Natural killer cell treated with Interleukin-12 subunit alpha and Interleukin-12 subunit beta and Interleukin-15 and Interleukin-18, amount 100 ng/mL, for 72 hours (primary cell): ENCODE results near the gene SRSF6. TPM values are rescaled to one million over a fixed set of nuclear protein-coding genes. Genes with fewer than 3 reads are reported as not detected.
"Not testable (repeated sequence)": the region's sequence is repeated elsewhere in the genome, so short reads cannot be mapped to it uniquely, and the experiment has no call there.

ENCODE experiments used
- ATAC-seq, 2 donors: fragments of 150-1000 bp; cut with Tn5 transposase in 1 of 2; sonication (Bioruptor Pico), chemical (Tn5 transposase) in 1 of 2; 2 replicates each; pipeline ENCODE4 v1.10.0; 2021
- DNase-seq: peaks from one replicate; pipeline ENCODE4 v3.0.0; 2022; ENCODE audit warnings: low spot score
- H3K27ac Mint-ChIP-seq, 2 donors: 1 replicate in 1 of 2; 2 replicates in 1 of 2; pipeline ENCODE4 v1.8.0; 2022; ENCODE audit warnings: mixed read lengths in 2 of 2, mild to moderate bottlenecking in 1 of 2, moderate library complexity in 1 of 2
- H3K27me3 Mint-ChIP-seq, 2 donors: 1 replicate in 1 of 2; 2 replicates in 1 of 2; pipeline ENCODE4 v1.8.0; 2022; ENCODE audit warnings: mixed read lengths in 2 of 2
- H3K36me3 Mint-ChIP-seq: one replicate; pipeline ENCODE4 v1.8.0; 2022; ENCODE audit warnings: mixed read lengths
- H3K4me1 Mint-ChIP-seq, 2 donors: 1 replicate in 1 of 2; 2 replicates in 1 of 2; pipeline ENCODE4 v1.8.0; 2022; ENCODE audit warnings: low read depth in 2 of 2, mixed read lengths in 2 of 2, mild to moderate bottlenecking in 1 of 2
- H3K4me3 Mint-ChIP-seq: one replicate; pipeline ENCODE4 v1.8.0; 2022; ENCODE audit warnings: mixed read lengths
- H3K9me3 Mint-ChIP-seq: 2 replicates; pipeline ENCODE4 v1.8.0; 2022; ENCODE audit warnings: mixed read lengths
- total RNA-seq, 2 donors: library from RNA; stranded (reverse); gene quantifications; one replicate each; pipeline ENCODE4 v1.2.3, GENCODE V29; 2022

Gene SRSF6
- total RNA-seq, 2 donors from 2014 or later = 153 to 164 TPM

- DNase-seq = no peak
- H3K9me3 Mint-ChIP-seq = no peaks in the 10 kb centered on the region
Measured at GRCh38 chr20:43477193-43477592, 19.5 kb downstream of the SRSF6 start.

DNA sequence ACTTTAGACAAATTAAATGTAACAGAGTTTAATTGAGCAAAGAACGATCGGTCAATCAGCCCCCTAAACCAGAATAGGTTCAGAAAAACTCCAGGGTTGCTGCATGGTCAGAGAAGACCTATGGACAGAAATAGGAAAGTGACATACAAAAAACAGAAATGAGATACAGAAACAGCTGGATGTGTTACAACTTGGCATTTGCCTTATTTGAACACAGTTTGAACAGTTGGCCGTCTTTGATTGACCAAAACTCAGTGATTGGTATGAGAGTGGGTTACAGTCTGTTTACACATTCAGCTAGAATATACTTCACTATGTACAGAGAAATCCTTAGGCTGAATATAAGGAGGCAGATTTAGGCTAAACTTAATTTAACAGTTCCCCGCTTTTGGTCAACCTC lies 19.9 kb downstream of the SRSF6 start:
- no peak overlapping the region for H3K27ac Mint-ChIP-seq
- DNase-seq (no peak), ATAC-seq (no peak)
- H3K4me1 Mint-ChIP-seq = no peaks in the 10 kb centered on the region
- no peaks in the 10 kb centered on the region for H3K27me3 Mint-ChIP-seq
- no peaks in the 10 kb centered on the region for H3K36me3 Mint-ChIP-seq
- H3K4me3 Mint-ChIP-seq = no peak overlapping the region
- H3K9me3 Mint-ChIP-seq = no peaks in the 10 kb centered on the region

More at GRCh38 chr20:43477193-43477592, 19.5 kb downstream of the SRSF6 start:
- no peak for ATAC-seq
- Mint-ChIP-seq H3K36me3 (no peaks in the 10 kb centered on the region), H3K27ac (no peak overlapping the region), H3K4me1 (no peaks in the 10 kb centered on the region), H3K4me3 (no peak overlapping the region), H3K27me3 (no peaks in the 10 kb centered on the region)

DNA sequence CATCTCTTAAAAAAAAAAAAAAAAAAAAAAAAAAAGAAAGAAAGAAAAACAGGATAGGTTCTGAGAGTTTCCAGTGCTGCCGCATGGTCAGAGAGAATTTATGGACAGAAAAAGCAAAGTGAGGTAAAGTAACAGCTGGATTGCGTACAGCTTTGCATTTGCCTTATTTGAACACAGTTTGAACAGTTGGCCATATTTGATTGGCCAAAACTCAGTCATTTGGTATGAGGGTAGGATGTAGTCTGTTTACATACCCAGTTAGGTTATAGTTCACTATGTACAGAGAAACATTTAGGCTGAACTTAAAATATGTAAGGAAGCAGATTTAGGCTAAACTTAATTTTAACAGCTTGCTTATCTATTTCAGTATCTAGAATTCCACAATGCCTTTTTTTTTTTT lies 32.3 kb downstream of the SRSF6 start:
- ATAC-seq (no peak), DNase-seq (no peak)
- peaks cover 0 to 9% of the 10 kb centered on the region in 2 donors for H3K27me3 Mint-ChIP-seq
- no peaks in the 10 kb centered on the region for H3K36me3 Mint-ChIP-seq
- H3K9me3 Mint-ChIP-seq = no peaks in the 10 kb centered on the region
- H3K4me3 Mint-ChIP-seq = no peak overlapping the region
- H3K4me1 Mint-ChIP-seq = no peaks in the 10 kb centered on the region
- no peak overlapping the region for H3K27ac Mint-ChIP-seq

GRCh38 chr20:43492101-43492500 lies 34.4 kb downstream of the SRSF6 start:
- Mint-ChIP-seq H3K27me3 (peaks cover 0 to 9% of the 10 kb centered on the region in 2 donors), H3K9me3 (no peaks in the 10 kb centered on the region), H3K27ac (no peak overlapping the region), H3K36me3 (no peaks in the 10 kb centered on the region), H3K4me1 (no peaks in the 10 kb centered on the region), H3K4me3 (no peak overlapping the region)
- ATAC-seq (no peak), DNase-seq (no peak)

DNA sequence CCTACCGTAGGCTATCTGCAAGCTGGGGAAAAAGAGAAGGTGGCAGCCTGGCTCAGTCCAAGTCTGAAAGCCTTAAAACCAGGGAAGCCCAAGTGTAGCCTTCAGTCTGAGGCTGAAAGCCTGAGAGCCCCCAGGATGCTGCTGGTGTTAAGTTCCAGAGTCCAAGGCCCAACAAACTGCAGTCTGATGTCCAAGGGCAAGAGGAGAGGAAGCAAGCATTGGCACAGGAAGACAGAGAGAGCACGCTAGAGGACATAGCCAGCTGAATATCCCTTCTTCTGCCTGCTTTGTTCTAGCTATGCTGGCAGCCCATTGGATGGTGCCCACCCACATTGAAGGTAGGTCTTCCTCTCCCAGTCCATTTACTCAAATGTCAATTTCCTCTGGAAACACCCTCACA lies 37.7 kb downstream of the SRSF6 start:
- Mint-ChIP-seq H3K36me3 (no peaks in the 10 kb centered on the region), H3K9me3 (no peaks in the 10 kb centered on the region), H3K27me3 (peaks cover 0 to 9% of the 10 kb centered on the region in 2 donors), H3K4me1 (no peaks in the 10 kb centered on the region), H3K4me3 (no peak overlapping the region), H3K27ac (no peak overlapping the region)
- ATAC-seq (no peak), DNase-seq (no peak)

- H3K27ac Mint-ChIP-seq, DNase-seq, ATAC-seq, H3K4me3 Mint-ChIP-seq, H3K9me3 Mint-ChIP-seq, H3K4me1 Mint-ChIP-seq, H3K36me3 Mint-ChIP-seq: not testable (repeated sequence)
- peaks cover 22 to 26% of the 10 kb centered on the region in 2 donors for H3K27me3 Mint-ChIP-seq
Measured at GRCh38 chr20:43502021-43502420, 44.3 kb downstream of the SRSF6 start.

GRCh38 chr20:43506238-43506637 lies 48.5 kb downstream of the SRSF6 start:
- H3K27ac Mint-ChIP-seq = no peak overlapping the region
- peaks cover 30 to 32% of the 10 kb centered on the region in 2 donors for H3K27me3 Mint-ChIP-seq
- no peaks in the 10 kb centered on the region for H3K9me3 Mint-ChIP-seq
- DNase-seq (no peak), ATAC-seq (no peak)
- no peaks in the 10 kb centered on the region for H3K4me1 Mint-ChIP-seq
- H3K36me3 Mint-ChIP-seq = no peaks in the 10 kb centered on the region
- peak overlapping the region; percentile 29 for H3K4me3 Mint-ChIP-seq

DNA sequence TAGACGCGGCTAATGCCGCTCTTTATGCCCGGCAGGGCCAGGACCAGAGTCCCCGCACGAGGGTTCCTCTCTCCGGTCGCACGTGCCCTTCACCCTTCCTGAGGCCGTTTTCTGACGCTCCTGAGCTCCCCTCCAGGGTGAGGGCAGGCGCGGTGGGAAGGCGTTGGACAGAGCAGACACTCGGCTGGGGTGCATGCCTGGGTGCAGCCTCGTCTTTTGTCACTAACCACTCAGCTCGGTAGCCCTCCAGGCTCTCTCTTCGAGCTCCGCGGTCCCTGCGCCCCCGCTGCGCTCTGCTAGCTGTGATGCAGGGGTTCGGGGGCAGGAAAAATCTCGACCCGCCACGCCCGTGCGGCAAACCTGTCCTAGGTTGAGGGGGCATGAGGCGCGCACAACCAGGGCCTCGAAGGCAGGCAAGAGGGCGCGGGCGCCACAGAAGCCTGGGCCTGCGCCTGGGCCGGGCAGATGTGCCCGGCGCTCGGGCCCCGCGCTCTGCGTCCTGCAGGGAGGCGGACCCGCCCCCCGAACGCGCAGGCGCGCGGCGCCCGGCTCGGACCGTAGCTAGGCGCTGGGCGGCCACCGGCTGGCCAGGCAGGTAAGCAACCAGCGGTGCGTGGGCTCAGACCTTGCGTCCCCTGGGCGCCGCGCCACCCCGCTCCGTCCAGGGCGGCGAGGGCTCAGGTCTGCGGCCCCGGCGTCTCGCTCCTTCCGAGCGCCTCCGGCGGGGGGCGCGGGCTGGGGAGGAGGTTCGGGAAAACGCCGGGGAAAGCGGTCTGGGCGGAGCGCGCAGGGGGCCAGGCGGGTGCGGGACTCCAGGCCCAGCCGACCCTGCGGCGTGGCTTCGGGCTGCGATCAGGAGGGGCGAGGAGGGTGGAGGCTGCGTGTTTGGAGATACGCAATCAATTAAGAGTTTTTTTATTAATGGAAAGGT lies 49.7 kb downstream of the SRSF6 start, which contains the start of gene L3MBTL1:
L3MBTL1 (plus strand) TSS at position 548 of the 931 bp plus-strand sequence. CDS start 5,807 bp downstream, outside the sequence.
- Mint-ChIP-seq H3K4me3 (peak within 1 kb of the TSS; percentile 34), H3K4me1 (no peaks in the 10 kb centered on the region), H3K9me3 (no peaks in the 10 kb centered on the region), H3K27me3 (peaks cover 30% of the 10 kb centered on the region in 2 donors), H3K36me3 (no peaks in the 10 kb centered on the region), H3K27ac (no peak within 1 kb of the TSS)
- no peak for DNase-seq
- peak; percentile 66 to 81 for ATAC-seq

DNA sequence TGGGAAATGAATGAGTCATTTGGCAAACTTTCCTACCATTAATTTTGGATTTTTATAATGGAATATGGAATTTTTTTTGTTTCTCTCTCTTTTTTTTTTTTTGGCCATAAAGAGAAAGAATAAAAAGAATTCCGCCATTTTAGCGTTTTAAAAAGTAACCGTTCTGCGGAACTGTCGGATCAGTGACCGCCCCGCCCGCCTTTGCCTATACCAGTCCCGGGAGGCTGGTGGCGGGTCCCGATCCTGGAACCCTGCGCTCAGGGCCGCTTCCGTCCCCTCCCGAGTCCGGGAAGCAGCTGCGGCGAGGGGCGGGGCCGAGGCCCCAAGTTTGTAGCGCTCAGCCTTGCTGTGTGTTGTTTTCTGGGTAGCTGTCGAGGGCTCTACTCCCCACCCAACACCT lies 50.4 kb downstream of the SRSF6 start:
- H3K36me3 Mint-ChIP-seq = no peaks in the 10 kb centered on the region
- H3K9me3 Mint-ChIP-seq = no peaks in the 10 kb centered on the region
- peaks cover 23 to 30% of the 10 kb centered on the region in 2 donors for H3K27me3 Mint-ChIP-seq
- no peaks in the 10 kb centered on the region for H3K4me1 Mint-ChIP-seq
- DNase-seq (no peak), ATAC-seq (no peak)
- H3K4me3 Mint-ChIP-seq = peak overlapping the region; percentile 34
- no peak overlapping the region for H3K27ac Mint-ChIP-seq

GRCh38 chr20:43508604-43509040 lies 50.9 kb downstream of the SRSF6 start:
- Mint-ChIP-seq H3K27ac (no peak overlapping the region), H3K36me3 (no peaks in the 10 kb centered on the region), H3K27me3 (peaks cover 20 to 26% of the 10 kb centered on the region in 2 donors), H3K4me1 (no peaks in the 10 kb centered on the region), H3K4me3 (peak overlapping the region; percentile 34), H3K9me3 (no peaks in the 10 kb centered on the region)
- no peak for DNase-seq
- ATAC-seq = no peak

DNA sequence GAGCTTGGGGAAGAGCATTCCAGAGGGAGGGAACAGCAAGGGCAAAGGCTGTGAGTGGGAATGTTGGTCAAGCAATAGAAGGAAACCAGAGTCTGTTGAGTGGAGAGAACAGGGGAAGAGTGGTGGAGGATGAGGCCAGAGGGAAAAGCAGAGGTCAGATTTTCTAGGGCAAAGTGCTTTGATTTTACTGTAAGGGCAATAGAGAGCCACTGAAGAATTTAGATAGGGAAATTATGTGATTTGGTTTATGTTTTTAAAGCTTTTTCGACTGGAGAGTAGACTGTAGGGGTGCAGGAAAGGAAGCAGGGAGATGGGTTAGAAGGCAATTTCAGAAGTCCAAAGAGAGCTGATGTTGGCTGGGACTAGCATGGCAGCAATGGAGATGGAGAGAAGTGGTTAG lies 54.2 kb downstream of the SRSF6 start:
- peaks cover 8% of the 10 kb centered on the region in 2 donors for H3K27me3 Mint-ChIP-seq
- DNase-seq (no peak), ATAC-seq (no peak)
- no peaks in the 10 kb centered on the region for H3K36me3 Mint-ChIP-seq
- H3K27ac Mint-ChIP-seq = no peak overlapping the region
- no peaks in the 10 kb centered on the region for H3K9me3 Mint-ChIP-seq
- peaks cover 4 to 13% of the 10 kb centered on the region in 2 donors for H3K4me1 Mint-ChIP-seq
- no peak overlapping the region for H3K4me3 Mint-ChIP-seq

DNA sequence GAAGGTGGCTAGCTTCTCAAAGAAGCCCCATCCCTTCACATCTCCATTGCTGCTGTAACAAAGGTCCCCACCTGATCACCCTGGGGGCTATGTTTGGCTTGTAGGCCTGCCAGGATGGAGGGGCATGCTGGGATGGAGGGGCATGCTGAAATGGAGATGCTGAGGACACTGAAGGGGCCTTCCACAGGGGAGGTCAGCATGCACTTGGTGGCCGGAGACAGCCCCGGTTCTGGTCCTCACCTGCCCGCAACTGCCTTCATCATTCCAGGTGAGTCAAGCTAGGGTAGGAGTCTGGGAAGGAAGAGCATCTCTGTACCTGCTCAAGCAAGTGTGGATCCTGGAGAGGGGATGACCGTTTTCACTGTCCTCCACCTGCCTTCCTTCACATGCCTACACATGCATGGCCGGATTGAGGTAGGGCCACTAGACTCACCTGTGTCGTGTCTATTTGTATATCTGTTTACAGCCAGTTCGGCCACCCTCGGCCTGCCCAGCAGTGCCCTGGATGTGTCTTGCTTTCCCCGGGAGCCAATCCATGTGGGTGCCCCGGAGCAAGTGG lies 55.8 kb downstream of the SRSF6 start:
- Mint-ChIP-seq H3K4me3 (peak overlapping the region; percentile 98), H3K27me3 (peaks cover 6 to 8% of the 10 kb centered on the region in 2 donors), H3K27ac (peak overlapping the region; percentile 95 to 97), H3K36me3 (no peaks in the 10 kb centered on the region), H3K9me3 (no peaks in the 10 kb centered on the region), H3K4me1 (peaks cover 4 to 13% of the 10 kb centered on the region in 2 donors)
- DNase-seq = no peak
- no peak for ATAC-seq
